NCI-H82 (cell line): ENCODE data around the gene IFRD2.
"Not testable (repeated sequence)": the region's sequence is repeated elsewhere in the genome, so short reads cannot be mapped to it uniquely, and the experiment has no call there.

Source experiments
- DNase-seq: peaks from one replicate; lab custom pipeline; 2025; lab: John Stamatoyannopoulos, UW

IFRD2 gene

GRCh38 chr3:50251220-50251619 lies 41.0 kb downstream of the IFRD2 start:
- DNase-seq, result no peak

GRCh38 chr3:50250514-50250913 lies 41.7 kb downstream of the IFRD2 start:
- DNase-seq, result no peak

GRCh38 chr3:50249457-50249856 lies 42.8 kb downstream of the IFRD2 start:
- no peak for DNase-seq

GRCh38 chr3:50248387-50248786 lies 43.8 kb downstream of the IFRD2 start:
- DNase-seq, result no peak

- DNase-seq, result no peak
These were observed 45.7 kb downstream of the IFRD2 start for GRCh38 chr3:50246517-50246954.

GRCh38 chr3:50245831-50246516 lies 46.3 kb downstream of the IFRD2 start:
- DNase-seq, result peak; percentile 89

GRCh38 chr3:50245251-50245745 lies 46.9 kb downstream of the IFRD2 start:
- DNase-seq, result no peak

GRCh38 chr3:50244813-50245212 lies 47.4 kb downstream of the IFRD2 start:
- DNase-seq, result not testable (repeated sequence)

GRCh38 chr3:50243543-50243895 lies 48.7 kb downstream of the IFRD2 start:
- DNase-seq, result no peak

- no peak for DNase-seq
These were observed 49.2 kb downstream of the IFRD2 start for GRCh38 chr3:50242851-50243542.

- DNase-seq, result no peak
These were observed 49.9 kb downstream of the IFRD2 start for GRCh38 chr3:50242381-50242770.

- DNase-seq, result no peak
These were observed 50.4 kb downstream of the IFRD2 start for GRCh38 chr3:50241713-50242380.

GRCh38 chr3:50241163-50241562 lies 51.1 kb downstream of the IFRD2 start:
- DNase-seq, result peak; percentile 65

- no peak for DNase-seq
These were observed 52.6 kb downstream of the IFRD2 start for GRCh38 chr3:50239649-50240048.

GRCh38 chr3:50238549-50239026 lies 53.6 kb downstream of the IFRD2 start:
- no peak for DNase-seq

GRCh38 chr3:50237754-50238548 lies 54.3 kb downstream of the IFRD2 start:
- DNase-seq, result peak; percentile 37
